Common myeloid progenitor, CD34-positive (primary cell): ENCODE measurements around the gene ST3GAL6.
A peak's percentile ranks its signal among the peaks of the same experiment; 100 is the strongest.

Source experiments
- CTCF ChIA-PET: fragments of 350-600 bp; sonication (Branson Sonifier 250); formaldehyde crosslinking; loops from one replicate; lab custom pipeline; 2021; ENCODE audit warnings: antibody characterized with exemption; lab: Charles Lee
- POLR2A ChIA-PET: fragments of 350-600 bp; sonication (Branson Sonifier 250); formaldehyde crosslinking; loops from one replicate; lab custom pipeline; 2021; ENCODE audit warnings: antibody characterized with exemption; lab: Charles Lee
- DNase-seq, 3 donors: peaks; one replicate each; pipeline versions ENCODE4 v3.0.0 to v3.0.0-alpha.2; 2013
- H3K27ac ChIP-seq, 2 experiments: 1 replicate in 1 of 2; 2 replicates in 1 of 2; pipeline ENCODE4 v1.7.0; 2013; ENCODE audit warnings: inconsistent platforms in 2 of 2, low read length in 2 of 2, mild to moderate bottlenecking in 2 of 2, low read depth in 1 of 2, moderate library complexity in 1 of 2; ENCODE audit not compliant: severe bottlenecking in 2 of 2, insufficient read depth in 1 of 2, poor library complexity in 1 of 2
- H3K27me3 ChIP-seq, 5 experiments: replicated peaks in 2 of 5; 1 replicate in 3 of 5; 2 replicates in 2 of 5; pipeline versions ENCODE4 v1.6.1 to v1.7.0; 2013; ENCODE audit warnings: low read length in 4 of 5, mild to moderate bottlenecking in 2 of 5, moderate library complexity in 2 of 5, inconsistent platforms in 1 of 5; ENCODE audit not compliant: insufficient read depth in 5 of 5, control insufficient read depth in 4 of 5
- H3K36me3 ChIP-seq, 4 experiments: 1 replicate in 2 of 4; 2 replicates in 2 of 4; pipeline versions ENCODE4 v1.6.1 to v1.7.0; 2013; ENCODE audit warnings: low read length in 3 of 4, control low read depth in 1 of 4, mild to moderate bottlenecking in 1 of 4; ENCODE audit not compliant: control insufficient read depth in 4 of 4, insufficient read depth in 4 of 4
- H3K4me1 ChIP-seq, 4 experiments: 1 replicate in 3 of 4; 2 replicates in 1 of 4; pipeline versions ENCODE4 v1.6.1 to v1.7.1; 2013; ENCODE audit warnings: low read length in 3 of 4, mild to moderate bottlenecking in 3 of 4, control low read depth in 1 of 4, inconsistent platforms in 1 of 4, moderate library complexity in 1 of 4; ENCODE audit not compliant: control insufficient read depth in 4 of 4, insufficient read depth in 4 of 4; ENCODE audit errors: control extremely low read depth in 1 of 4
- H3K4me3 ChIP-seq, 7 experiments: 1 replicate in 4 of 7; 2 replicates in 3 of 7; pipeline versions ENCODE4 v1.5.1 to v1.7.0; 2013; ENCODE audit warnings: mild to moderate bottlenecking in 7 of 7, low read length in 6 of 7, moderate library complexity in 6 of 7, inconsistent platforms in 2 of 7, low read depth in 2 of 7, control low read depth in 1 of 7; ENCODE audit not compliant: insufficient read depth in 4 of 7, control insufficient read depth in 1 of 7; ENCODE audit errors: extremely low read depth in 1 of 7
- H3K9me3 ChIP-seq, 5 experiments: 1 replicate in 4 of 5; 2 replicates in 1 of 5; pipeline versions ENCODE4 v1.6.1 to v1.7.1; 2013; ENCODE audit warnings: low read length in 4 of 5, mild to moderate bottlenecking in 2 of 5, inconsistent platforms in 1 of 5, low read depth in 1 of 5, moderate library complexity in 1 of 5; ENCODE audit not compliant: control insufficient read depth in 4 of 5, insufficient read depth in 2 of 5; ENCODE audit errors: control extremely low read depth in 1 of 5
- WGBS: methylation state at CpG from one replicate; pipeline ENCODE4 v1.1.5; 2013; ENCODE audit not compliant: insufficient coverage; 5-methylcytosine and 5-hydroxymethylcytosine counted together

Gene ST3GAL6

DNA sequence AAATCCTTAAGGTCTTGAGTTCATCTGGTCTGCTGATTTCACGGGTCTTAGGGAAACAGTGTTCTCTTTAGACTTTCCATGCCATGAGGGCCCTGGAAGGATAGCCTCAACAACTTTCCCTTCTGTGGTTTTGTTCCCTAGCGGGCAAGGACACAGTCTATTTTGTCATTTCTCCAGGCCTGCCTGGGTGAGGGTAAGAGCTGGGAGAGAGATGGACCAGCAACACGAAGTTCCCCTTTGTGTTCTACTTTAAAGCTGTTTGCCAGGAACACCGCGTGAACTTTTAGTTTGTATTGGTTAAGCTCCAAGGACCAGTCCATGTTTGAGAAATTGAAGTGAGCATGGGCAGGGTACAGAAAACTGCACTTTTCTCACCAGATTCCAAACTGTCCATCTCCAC, 20.9 kb downstream of the ST3GAL6 start:
- Histone ChIP-seq H3K27me3 (no peaks in the 10 kb centered on the region), H3K27ac (no peak overlapping the region), H3K4me3 (no peak overlapping the region), H3K9me3 (no peaks in the 10 kb centered on the region), H3K4me1 (peaks cover 16 to 62% (median 44%) of the 10 kb centered on the region in 4 experiments), H3K36me3 (peaks cover 0 to 58% (median 5%) of the 10 kb centered on the region in 4 experiments)
- 82% methylated on average over 3 of the region's 5 CpGs for WGBS
- ChIA-PET POLR2A (no interaction called here), CTCF (interaction anchor here (0.6 to 1.9 kb wide), 3 partner anchors 12 to 27 kb away, joined by 3 to 5 read pairs (median 3); partner anchors contain the start of gene ST3GAL6)
- DNase-seq = no peak

DNA sequence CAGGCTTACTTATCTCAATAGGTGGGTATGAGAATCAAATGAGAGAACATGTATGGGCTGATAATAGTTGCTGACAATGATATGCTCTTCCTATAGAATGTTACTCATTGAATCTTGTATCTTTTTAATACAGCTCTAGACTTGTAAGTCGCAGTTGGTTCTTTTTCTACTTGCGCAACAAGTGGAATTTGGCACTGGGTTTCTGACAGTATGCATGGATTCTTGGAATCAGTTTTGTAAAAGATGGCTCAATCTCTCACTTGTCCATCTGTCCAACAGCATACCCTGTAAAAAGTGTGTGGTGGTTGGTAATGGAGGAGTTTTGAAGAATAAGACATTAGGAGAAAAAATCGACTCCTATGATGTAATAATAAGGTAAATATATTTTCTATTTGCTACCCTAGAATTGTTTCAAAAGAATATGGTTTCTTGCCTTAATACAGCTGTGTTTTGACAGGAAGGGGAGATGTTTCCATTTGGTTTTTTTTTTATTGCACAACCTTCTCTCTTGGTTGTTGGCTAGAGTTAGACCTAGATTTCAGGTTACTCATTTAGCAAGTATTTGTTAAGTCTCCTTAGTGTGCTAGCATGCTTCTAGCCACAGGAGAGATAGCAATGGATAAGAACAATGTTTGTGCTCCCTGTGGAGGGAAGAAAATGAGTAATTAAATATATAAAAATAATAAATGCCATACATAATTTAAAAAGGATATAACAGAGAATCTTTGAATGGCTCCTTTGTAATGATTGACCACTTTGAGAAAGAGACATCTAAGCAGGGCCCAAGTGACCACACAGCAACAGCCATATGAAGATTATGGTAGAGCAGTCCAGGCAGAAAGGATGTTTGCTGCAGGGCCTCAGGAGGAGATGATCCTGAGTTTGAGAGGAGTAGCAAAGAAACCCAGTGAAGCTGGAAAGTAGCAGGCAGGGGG, 21.8 kb downstream of the ST3GAL6 start:
- Histone ChIP-seq H3K27me3 (no peaks in the 10 kb centered on the region), H3K36me3 (peaks cover 0 to 56% (median 5%) of the 10 kb centered on the region in 4 experiments), H3K27ac (no peak overlapping the region), H3K9me3 (no peaks in the 10 kb centered on the region), H3K4me3 (no peak overlapping the region), H3K4me1 (peaks cover 16 to 62% (median 37%) of the 10 kb centered on the region in 4 experiments)
- 0% methylated on average over 1 of the region's 3 CpGs for WGBS
- DNase-seq = peak in 2 of 3 donors; percentile 30 to 36
- ChIA-PET CTCF (interaction anchor here (1.2 to 1.9 kb wide), 5 partner anchors 11 to 28 kb away, joined by 3 to 5 read pairs (median 4); partner anchors contain the start of gene ST3GAL6), POLR2A (no interaction called here)

DNA sequence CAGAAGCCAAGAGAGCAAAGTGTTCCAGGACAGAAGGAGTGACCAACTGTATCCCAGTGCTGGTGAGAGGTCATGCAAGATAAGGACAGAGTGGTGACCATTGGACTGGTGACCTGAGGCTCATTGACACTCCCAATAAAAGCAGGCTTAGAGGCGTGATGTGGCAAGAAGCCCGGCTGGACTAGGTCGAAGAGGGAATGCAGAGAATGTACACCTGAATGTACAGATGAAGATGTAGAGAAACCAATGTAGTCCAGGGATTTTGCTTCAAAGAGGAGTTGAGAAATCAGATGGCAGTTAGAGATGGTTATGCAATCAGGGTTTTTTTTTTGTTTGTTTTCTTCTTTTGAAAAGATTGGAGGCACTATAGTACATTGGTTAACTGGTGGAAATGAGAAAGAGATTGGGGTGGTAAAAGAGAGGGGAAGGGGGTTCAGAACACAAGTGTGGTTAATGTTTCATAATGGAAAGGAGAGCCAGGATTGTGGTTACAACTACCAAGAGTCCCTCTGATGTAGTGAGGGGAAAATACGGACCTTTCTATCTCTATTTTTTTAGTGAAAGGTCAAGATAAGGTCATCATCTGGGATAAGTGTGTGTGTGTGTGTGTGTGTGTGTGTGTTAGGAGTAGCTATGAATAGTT, 23.3 kb downstream of the ST3GAL6 start:
- ChIA-PET POLR2A (interaction anchor here (0.6 kb wide), 1 partner anchor 71 kb away, joined by 3 read pairs; no protein-coding TSS in a partner anchor), CTCF (interaction anchor here (1.3 to 1.5 kb wide), 2 partner anchors 22 to 27 kb away, joined by 4 read pairs; no protein-coding TSS in a partner anchor)
- peak in 2 of 3 donors; percentile 67 to 70 for DNase-seq
- H3K27ac ChIP-seq = no peak overlapping the region
- peaks cover 0 to 55% (median 5%) of the 10 kb centered on the region in 4 experiments for H3K36me3 ChIP-seq
- H3K4me1 ChIP-seq = peaks cover 16 to 60% (median 36%) of the 10 kb centered on the region in 4 experiments
- no peaks in the 10 kb centered on the region for H3K9me3 ChIP-seq
- WGBS = 72% methylated on average over 4 of the region's 4 CpGs
- H3K4me3 ChIP-seq = no peak overlapping the region
- H3K27me3 ChIP-seq = no peaks in the 10 kb centered on the region

DNA sequence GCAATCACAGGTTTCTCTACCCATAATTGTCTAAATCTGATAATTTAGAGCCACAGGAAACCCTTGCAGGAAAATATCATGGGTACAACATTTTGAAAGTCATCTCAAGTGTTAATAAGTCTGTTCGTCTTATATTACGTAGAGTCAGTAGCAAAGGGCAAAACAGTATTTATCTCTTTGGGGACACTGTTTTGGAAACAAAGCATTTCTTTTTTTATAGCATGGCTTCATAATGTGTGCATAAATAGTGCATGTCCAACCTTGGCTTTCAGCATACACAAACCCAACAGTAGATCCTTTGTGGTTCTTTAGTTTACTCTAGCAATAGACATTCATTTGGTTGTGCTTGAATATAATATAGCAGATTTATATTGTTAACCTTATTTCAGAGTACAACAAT, 24.0 kb downstream of the ST3GAL6 start:
- WGBS = no CpG with 5 or more reads among the region's 2 CpGs
- Histone ChIP-seq H3K9me3 (no peaks in the 10 kb centered on the region), H3K4me1 (peaks cover 16 to 60% (median 36%) of the 10 kb centered on the region in 4 experiments), H3K36me3 (peaks cover 1 to 55% (median 6%) of the 10 kb centered on the region in 4 experiments), H3K4me3 (no peak overlapping the region), H3K27me3 (no peaks in the 10 kb centered on the region), H3K27ac (no peak overlapping the region)
- ChIA-PET CTCF (no interaction called here), POLR2A (interaction anchor here (0.6 kb wide), 1 partner anchor 70 kb away, joined by 3 read pairs; no protein-coding TSS in a partner anchor)
- DNase-seq = no peak

DNA sequence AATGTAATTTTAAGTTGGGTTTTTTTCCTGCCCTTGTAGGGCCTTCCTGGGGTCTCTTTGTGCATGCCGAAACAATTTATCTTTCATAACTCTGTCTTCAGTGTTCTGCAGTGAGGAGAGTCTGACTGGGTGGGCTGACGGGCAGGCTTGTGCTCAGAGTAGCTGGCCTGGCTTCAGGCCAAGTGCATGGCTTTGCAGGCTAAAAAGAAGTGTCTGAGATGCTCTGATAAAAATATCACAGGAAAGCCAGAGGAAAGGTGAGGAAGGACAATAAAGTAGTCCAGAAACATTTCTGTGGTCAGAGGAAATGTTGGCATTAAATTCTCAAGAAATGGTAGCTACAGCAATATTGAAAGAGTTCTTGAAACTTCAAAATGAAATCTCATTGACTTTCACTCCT, 25.5 kb downstream of the ST3GAL6 start:
- WGBS = 0% methylated on average over 1 of the region's 2 CpGs

DNA sequence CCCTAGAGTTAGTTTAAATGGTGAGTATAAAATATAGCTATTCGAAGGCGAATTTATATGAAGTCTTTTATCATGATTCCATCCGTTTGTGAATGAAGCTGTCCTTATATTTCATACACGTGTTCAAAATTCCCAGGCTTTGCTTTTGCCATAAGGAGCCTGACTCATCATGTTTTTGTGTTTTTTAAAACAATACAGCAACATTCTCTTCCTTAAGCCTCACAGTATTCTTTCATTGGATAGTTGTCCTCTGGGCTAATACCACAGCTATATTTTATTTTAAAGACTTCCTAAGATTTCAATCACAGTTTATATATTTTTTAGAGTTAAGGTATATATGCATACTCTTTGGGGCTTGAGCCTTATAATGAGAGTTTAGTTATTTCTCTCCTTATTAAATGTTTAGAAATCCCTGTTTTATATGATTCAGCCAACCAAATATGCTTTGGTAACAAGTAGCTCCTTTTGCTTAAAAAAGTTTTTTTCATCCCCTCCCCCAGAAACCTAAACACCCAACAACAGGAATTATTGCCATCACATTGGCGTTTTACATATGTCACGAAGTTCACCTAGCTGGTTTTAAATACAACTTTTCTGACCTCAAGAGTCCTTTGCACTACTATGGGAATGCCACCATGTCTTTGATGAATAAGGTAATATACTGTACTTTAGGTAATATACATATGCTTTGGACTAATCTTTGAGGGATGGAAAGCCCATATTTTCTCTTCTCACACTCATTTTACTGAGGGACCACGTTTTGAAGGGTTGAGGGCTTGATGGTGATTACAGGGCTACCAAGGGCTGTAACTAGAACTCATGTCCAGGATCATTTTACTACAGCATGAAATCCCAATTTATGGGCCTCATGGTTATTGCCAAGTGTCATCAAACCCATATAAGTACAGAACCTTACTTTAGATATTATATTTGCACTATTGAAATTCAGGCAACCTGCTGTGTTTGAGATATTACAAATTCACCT, 28.5 kb downstream of the ST3GAL6 start:
- Histone ChIP-seq H3K9me3 (no peaks in the 10 kb centered on the region), H3K4me1 (peaks cover 16 to 34% (median 21%) of the 10 kb centered on the region in 4 experiments), H3K27ac (no peak overlapping the region), H3K36me3 (peaks cover 0 to 35% (median 3%) of the 10 kb centered on the region in 4 experiments), H3K27me3 (no peaks in the 10 kb centered on the region), H3K4me3 (no peak overlapping the region)
- ChIA-PET POLR2A (interaction anchor here (0.6 kb wide), 1 partner anchor 933 kb away, joined by 3 read pairs; no protein-coding TSS in a partner anchor), CTCF (interaction anchor here (0.6 to 1.6 kb wide), 3 partner anchors 10 to 724 kb away, joined by 3 to 7 read pairs (median 4); no protein-coding TSS in a partner anchor)
- 93% methylated on average over 3 of the region's 7 CpGs for WGBS
- DNase-seq = no peak

More for the DNA sequence above, 25.5 kb downstream of the ST3GAL6 start:
- Histone ChIP-seq H3K27me3 (no peaks in the 10 kb centered on the region), H3K4me3 (peak overlapping the region in 1 of 7 experiments; percentile 50), H3K36me3 (peaks cover 0 to 49% (median 4%) of the 10 kb centered on the region in 4 experiments), H3K9me3 (no peaks in the 10 kb centered on the region), H3K4me1 (peaks cover 16 to 62% (median 36%) of the 10 kb centered on the region in 4 experiments), H3K27ac (peak overlapping the region in 1 of 2 experiments; percentile 46)
- ChIA-PET POLR2A (no interaction called here), CTCF (interaction anchor here (0.6 to 2.5 kb wide), 3 partner anchors 11 to 195 kb away, joined by 3 to 11 read pairs (median 8); partner anchors contain the start of gene CPOX)
- peak in 2 of 3 donors; percentile 56 to 58 for DNase-seq
